ENCODE data around the gene SMIM36. TPM values are rescaled to one million over a fixed set of nuclear protein-coding genes. Genes with fewer than 3 reads are reported as not detected.
"Not testable (repeated sequence)": the region's sequence is repeated elsewhere in the genome, so short reads cannot be mapped to it uniquely, and the experiment has no call there.

Gene SMIM36
- total RNA-seq, 2 donors from 2014 or later: not detected

DNA sequence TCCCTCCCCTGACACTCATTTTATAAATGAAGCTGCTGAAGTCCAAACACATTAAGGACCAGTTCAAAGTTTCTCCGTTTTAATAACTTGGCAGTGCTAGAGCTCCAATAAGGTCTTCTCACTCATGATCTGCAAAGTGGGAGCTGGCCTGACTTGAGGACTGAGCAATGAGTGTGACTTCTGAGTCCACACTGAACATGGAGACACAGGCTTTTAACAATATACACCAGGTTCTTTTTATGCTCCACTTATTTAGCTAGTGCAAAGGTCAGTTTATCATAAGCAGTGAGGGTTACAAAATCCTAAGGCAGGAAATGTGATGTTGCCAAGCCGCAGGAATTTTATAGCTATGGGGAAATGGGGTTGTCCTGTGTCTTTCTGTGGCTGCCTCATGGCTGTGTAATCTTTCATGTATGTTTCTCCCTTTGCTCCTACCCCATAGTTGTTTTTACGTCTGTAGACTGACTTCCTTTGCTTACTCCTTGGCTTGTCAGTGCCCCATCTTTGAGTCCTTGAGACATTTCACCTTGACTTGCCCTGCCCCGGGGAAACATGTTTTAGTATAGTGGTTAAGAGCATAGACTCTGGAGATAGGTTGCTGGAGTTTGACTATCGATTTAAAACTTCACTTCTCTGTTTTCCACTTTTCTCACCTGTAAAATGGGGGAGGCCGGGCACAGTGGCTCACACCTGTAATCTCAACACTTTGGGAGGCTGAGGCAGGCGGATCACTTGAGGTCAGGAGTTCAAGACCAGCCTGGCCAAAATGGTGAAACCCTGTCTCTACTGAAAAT, 77.4 kb downstream of the SMIM36 start:
- H3K36me3 ChIP-seq: no peaks in the 10 kb centered on the region
- DNase-seq (ENCODE audit: low spot score): no peak
- H3K4me3 ChIP-seq: no peak overlapping the region
- TF ChIP-seq, protein P1, sequence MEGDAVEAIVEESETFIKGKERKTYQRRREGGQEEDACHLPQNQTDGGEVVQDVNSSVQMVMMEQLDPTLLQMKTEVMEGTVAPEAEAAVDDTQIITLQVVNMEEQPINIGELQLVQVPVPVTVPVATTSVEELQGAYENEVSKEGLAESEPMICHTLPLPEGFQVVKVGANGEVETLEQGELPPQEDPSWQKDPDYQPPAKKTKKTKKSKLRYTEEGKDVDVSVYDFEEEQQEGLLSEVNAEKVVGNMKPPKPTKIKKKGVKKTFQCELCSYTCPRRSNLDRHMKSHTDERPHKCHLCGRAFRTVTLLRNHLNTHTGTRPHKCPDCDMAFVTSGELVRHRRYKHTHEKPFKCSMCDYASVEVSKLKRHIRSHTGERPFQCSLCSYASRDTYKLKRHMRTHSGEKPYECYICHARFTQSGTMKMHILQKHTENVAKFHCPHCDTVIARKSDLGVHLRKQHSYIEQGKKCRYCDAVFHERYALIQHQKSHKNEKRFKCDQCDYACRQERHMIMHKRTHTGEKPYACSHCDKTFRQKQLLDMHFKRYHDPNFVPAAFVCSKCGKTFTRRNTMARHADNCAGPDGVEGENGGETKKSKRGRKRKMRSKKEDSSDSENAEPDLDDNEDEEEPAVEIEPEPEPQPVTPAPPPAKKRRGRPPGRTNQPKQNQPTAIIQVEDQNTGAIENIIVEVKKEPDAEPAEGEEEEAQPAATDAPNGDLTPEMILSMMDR (IDR thresholded peaks at IDR 0.05): no peak
- H3K27ac ChIP-seq: no peak overlapping the region
- H3K9me3 ChIP-seq: no peaks in the 10 kb centered on the region
- H3K4me1 ChIP-seq: peaks cover 0 to 10% of the 10 kb centered on the region in 2 donors
- H3K27me3 ChIP-seq: no peaks in the 10 kb centered on the region

DNA sequence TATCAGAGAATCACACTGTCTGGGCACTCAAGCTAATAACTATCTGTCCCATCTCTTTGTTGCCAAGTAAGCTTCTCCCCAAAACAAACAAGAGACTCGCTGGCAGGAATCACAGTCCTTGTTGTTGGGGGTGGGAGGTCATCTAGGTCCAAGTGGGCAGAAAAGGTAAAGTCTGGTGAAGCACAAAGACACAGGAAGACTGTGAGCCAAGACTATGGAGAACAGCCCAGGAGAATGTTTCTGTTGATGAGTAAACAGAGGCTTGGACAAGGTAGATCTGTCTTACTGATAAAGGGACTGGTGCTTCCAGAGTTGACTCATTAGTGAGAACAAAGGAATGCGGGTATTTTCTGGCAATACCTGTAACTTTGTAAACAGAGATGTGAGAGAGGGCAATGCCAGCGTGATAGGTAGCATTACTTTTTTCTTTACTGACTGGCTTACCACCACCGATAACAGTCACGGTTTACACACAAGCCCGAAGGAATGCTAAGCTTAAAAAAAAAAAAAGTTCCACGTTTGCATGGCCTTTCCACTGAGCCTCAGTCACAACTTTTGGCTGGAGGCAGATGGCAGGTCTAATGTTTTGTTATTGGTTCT, 78.1 kb downstream of the SMIM36 start:
- H3K4me1 ChIP-seq: peaks cover 0 to 10% of the 10 kb centered on the region in 2 donors
- TF ChIP-seq, protein P1 (IDR thresholded peaks at IDR 0.05): no peak
- no peak for DNase-seq (ENCODE audit: low spot score)
- no peaks in the 10 kb centered on the region for H3K9me3 ChIP-seq
- H3K27ac ChIP-seq: no peak overlapping the region
- H3K36me3 ChIP-seq: no peaks in the 10 kb centered on the region
- H3K4me3 ChIP-seq: no peak overlapping the region
- H3K27me3 ChIP-seq: no peaks in the 10 kb centered on the region

DNA sequence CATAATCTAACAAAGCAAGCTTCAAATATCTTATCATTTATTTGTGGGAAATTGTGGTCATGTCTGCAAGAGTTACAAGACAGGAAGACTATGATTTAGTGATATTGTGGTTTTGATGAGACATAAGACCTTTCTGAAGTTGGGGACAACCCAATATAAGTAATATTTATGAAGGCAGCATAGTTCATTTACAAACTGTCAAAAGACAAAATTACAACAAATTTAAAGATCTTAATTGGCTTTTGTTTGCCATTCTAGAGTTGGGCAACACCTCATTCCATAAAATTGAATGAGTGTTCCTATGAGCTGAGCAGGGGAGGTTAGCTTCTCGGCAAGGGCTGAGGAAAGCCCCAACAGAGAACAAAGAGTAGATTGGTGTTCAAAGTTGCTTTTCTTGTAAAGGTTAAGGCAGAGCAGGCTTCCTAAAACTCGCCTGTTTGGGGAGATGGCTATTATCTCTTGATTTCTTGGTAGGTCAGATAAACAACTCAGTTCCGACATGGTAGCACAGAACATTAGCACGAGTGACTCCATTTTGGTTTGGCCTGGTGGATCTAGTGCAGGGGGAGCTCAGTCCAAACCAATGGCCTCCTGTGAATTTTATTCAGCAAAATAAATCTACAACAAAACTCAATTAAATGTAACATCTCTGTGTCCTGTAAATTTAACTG, 78.8 kb downstream of the SMIM36 start:
- no peak for DNase-seq (ENCODE audit: low spot score)
- Histone ChIP-seq H3K36me3 (no peaks in the 10 kb centered on the region), H3K27me3 (no peaks in the 10 kb centered on the region), H3K4me1 (peaks cover 0 to 10% of the 10 kb centered on the region in 2 donors), H3K4me3 (no peak overlapping the region), H3K27ac (no peak overlapping the region), H3K9me3 (no peaks in the 10 kb centered on the region)
- TF ChIP-seq, protein P1 (IDR thresholded peaks at IDR 0.05): no peak

DNA sequence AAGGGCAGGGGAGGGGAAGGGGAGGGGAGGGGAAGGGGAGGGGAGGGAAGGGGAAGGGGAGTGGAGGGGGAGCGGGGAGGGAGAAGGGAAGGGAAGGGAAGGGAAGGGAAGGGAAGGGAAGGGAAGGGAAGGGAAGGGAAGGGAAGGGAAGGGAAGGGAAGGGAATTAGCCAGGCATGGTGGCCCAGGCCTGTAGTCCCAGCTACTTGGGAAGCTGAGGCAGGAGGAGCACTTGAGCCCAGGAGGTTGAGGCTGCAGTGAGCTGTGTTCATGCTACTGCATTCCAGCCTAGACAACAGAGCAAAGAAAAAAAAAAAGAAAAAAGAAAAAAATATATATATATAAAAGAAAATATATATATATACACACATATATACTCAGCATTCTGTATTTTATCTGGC, 79.3 kb downstream of the SMIM36 start:
- not testable (repeated sequence) for H3K9me3 ChIP-seq; H3K4me3 ChIP-seq; DNase-seq (ENCODE audit: low spot score); H3K27me3 ChIP-seq; H3K27ac ChIP-seq; H3K36me3 ChIP-seq
- H3K4me1 ChIP-seq: peaks cover 0 to 10% of the 10 kb centered on the region in 2 donors

DNA sequence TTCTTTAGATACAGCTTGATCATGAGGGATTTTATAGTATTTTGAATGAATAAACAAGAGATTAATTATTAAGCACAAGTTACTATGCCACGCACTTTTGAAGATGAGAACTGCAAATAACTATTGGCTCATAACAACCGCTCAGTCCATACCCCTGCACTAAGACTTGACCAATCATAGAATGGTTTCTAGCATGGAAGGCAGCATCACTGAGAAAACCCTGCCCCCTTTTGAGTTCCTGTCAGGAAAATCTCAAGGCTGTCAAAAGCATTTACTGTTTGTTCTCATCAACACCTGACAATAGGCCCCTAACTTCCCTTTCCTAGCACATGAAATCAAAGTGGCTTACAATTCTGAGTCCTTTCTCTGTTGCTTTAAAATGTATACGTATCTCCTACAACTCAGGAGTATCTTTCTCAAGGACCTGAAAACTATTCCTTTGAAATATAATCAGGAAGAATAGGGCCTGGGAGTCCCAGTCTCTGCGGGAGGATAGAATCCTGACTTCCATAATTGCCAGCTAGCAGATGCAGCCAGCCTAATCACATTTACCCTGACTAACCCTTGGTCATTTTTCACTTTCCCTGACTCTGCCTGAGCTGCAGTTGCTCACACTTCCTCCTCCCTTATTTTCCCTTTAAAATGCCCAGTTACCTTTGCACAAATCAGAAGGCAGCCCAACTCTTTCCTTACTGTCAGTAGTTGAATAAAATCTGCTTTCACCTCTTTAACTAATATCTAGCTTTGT, 80.5 kb downstream of the SMIM36 start:
- TF ChIP-seq, protein P1 (IDR thresholded peaks at IDR 0.05): no peak
- Histone ChIP-seq H3K27me3 (no peaks in the 10 kb centered on the region), H3K4me3 (no peak overlapping the region), H3K4me1 (peaks cover 0 to 10% of the 10 kb centered on the region in 2 donors), H3K9me3 (no peaks in the 10 kb centered on the region), H3K36me3 (no peaks in the 10 kb centered on the region), H3K27ac (peak overlapping the region; percentile 3 to 19)
- no peak for DNase-seq (ENCODE audit: low spot score)

DNA sequence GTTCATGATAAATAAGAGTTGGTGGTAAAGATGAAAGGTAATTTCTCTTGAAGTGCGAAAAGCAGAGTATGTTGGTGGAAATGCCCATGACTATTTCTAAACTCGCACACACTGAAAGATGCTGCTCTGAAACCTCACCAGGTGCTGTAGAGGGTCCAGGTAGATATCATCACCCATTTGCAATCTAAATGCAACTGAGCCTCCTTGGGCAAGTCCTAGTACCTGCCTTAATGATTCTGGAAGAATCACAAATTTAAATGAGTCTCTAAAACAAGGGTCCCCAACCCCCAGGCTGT, 83.7 kb downstream of the SMIM36 start:
- H3K4me1 ChIP-seq: peaks cover 0 to 14% of the 10 kb centered on the region in 2 donors
- H3K27ac ChIP-seq: no peak overlapping the region
- TF ChIP-seq, protein P1 (IDR thresholded peaks at IDR 0.05): no peak
- no peak for DNase-seq (ENCODE audit: low spot score)
- no peaks in the 10 kb centered on the region for H3K36me3 ChIP-seq
- no peak overlapping the region for H3K4me3 ChIP-seq
- H3K27me3 ChIP-seq: no peaks in the 10 kb centered on the region
- H3K9me3 ChIP-seq: no peaks in the 10 kb centered on the region
